ENCODE results near the gene SLX1A. TPM values are rescaled to one million over a fixed set of nuclear protein-coding genes. Genes with fewer than 3 reads are reported as not detected.
A peak's percentile ranks its signal among the peaks of the same experiment; 100 is the strongest.
"Not testable (repeated sequence)": the region's sequence is repeated elsewhere in the genome, so short reads cannot be mapped to it uniquely, and the experiment has no call there.

Gene SLX1A
- total and polyA plus RNA-seq, 9 of the 15 experiments (the other 6 are each of a cell fraction or from before 2014, with no cell fraction given): 2.3 to 86.5 (median 11.6) TPM

DNA sequence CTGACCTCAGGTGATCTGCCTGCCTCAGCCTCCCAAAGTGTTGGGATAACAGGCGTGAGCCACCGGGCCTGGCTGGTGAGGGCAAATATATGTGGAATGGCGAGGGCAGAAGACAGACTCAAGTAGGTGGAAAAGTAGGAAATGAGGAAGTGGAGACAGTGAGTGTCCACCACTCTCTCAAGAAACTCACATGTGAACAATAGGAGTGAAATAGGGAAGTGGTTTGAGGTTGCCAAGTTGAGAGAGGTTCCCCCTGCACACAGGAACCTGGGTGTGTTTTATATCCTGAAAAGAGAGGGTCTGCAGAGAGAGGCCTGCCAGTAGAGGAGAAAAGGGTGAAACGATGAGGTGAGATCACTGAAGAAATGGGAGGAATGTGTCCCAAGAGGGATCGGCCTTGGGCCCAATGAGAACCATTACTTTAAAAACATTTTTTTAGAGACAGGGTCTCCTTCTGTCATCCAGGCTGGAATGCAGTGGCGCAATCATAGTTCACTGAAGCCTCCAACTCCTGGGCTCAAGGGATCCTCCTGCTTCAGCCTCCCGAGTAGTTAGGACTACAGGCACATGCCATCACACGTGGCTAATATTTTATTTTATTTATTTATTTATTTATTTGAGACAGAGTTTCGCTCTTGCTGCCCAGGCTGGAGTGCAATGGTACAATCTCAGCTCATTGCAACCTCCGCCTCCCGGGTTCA is 27.3 kb upstream of the SLX1A start:
- POLR2A ChIA-PET: no interaction called here

DNA sequence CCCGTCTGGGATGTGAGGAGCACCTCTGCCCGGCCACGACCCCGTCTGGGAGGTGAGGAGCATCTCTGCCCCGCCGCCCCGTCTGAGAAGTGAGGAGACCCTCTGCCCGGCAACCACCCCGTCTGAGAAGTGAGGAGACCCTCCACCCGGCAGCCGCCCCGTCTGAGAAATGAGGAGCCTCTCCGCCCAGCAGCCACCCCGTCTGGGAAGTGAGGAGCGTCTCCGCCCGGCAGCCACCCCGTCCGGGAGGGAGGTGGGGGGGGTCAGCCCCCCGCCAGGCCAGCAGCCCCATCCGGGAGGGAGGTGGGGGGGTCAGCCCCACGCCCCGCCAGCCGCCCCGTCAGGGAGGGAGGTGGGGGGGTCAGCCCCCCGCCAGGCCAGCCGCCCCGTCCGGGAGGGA is 24.9 kb upstream of the SLX1A start:
- WGBS (ENCODE audit: insufficient coverage, low coverage, missing lambda C conversion rate): no CpG with 5 or more reads among the region's 29 CpGs
- H3K27ac ChIP-seq (ENCODE audit: extremely low read depth, low read depth, low read length); H4K20me1 ChIP-seq (replicated peaks; ENCODE audit: control insufficient read depth, insufficient read depth, low read length); CTCF ChIA-PET (ENCODE audit: low intra/inter-chr PET ratio); H3K4me3 ChIP-seq; H2AFZ ChIP-seq (ENCODE audit: low read depth, low read length); H3K4me1 ChIP-seq (replicated peaks in 1 of 2; ENCODE audit: control insufficient read depth in 2 of 2, insufficient read depth in 2 of 2, low read length in 2 of 2); FAIRE-seq; H3K79me2 ChIP-seq (ENCODE audit: control insufficient read depth, insufficient read depth, low read length); DNase-seq (ENCODE audit: extremely low read depth in 1 of 4, low spot score in 3 of 4); BruUV-seq (replicated peaks); H3K9me1 ChIP-seq (ENCODE audit: control insufficient read depth, insufficient read depth, low read length); intact Hi-C loops (cut with micrococcal nuclease); in situ Hi-C loops (cut with MboI); H3K9ac ChIP-seq (ENCODE audit: insufficient read depth in 1 of 2, low read depth in 2 of 2, low read length in 2 of 2); POLR2A ChIA-PET; ATAC-seq; H3K36me3 ChIP-seq (ENCODE audit: control insufficient read depth, insufficient read depth, low read length); H3K4me2 ChIP-seq (ENCODE audit: insufficient read depth, low read length); H3K27me3 ChIP-seq (ENCODE audit: control insufficient read depth in 2 of 2, insufficient read depth in 2 of 2, low read length in 2 of 2); H3K9me3 ChIP-seq (replicated peaks; ENCODE audit: control insufficient read depth, insufficient read depth, low read depth, low read length): not testable (repeated sequence)

More for the DNA sequence above, 27.3 kb upstream of the SLX1A start:
- intact Hi-C loops (cut with micrococcal nuclease): no loop called here
- CTCF ChIA-PET (ENCODE audit: low intra/inter-chr PET ratio): no interaction called here
- Histone ChIP-seq H3K27ac (ENCODE audit: extremely low read depth, low read depth, low read length) (no peak overlapping the region), H3K4me1 (replicated peaks in 1 of 2; ENCODE audit: control insufficient read depth in 2 of 2, insufficient read depth in 2 of 2, low read length in 2 of 2) (no peaks in the 10 kb centered on the region; a peak in 2 of 5 replicates), H3K4me3 (no peak overlapping the region), H3K9ac (ENCODE audit: insufficient read depth in 1 of 2, low read depth in 2 of 2, low read length in 2 of 2) (no peak overlapping the region), H3K36me3 (ENCODE audit: control insufficient read depth, insufficient read depth, low read length) (no peaks in the 10 kb centered on the region), H2AFZ (ENCODE audit: low read depth, low read length) (no peak overlapping the region), H3K4me2 (ENCODE audit: insufficient read depth, low read length) (no peak overlapping the region), H3K9me1 (ENCODE audit: control insufficient read depth, insufficient read depth, low read length) (no peaks in the 10 kb centered on the region), H3K27me3 (ENCODE audit: control insufficient read depth in 2 of 2, insufficient read depth in 2 of 2, low read length in 2 of 2) (no peaks in the 10 kb centered on the region), H3K79me2 (ENCODE audit: control insufficient read depth, insufficient read depth, low read length) (no peaks in the 10 kb centered on the region), H3K9me3 (replicated peaks; ENCODE audit: control insufficient read depth, insufficient read depth, low read depth, low read length) (no peaks in the 10 kb centered on the region), H4K20me1 (replicated peaks; ENCODE audit: control insufficient read depth, insufficient read depth, low read length) (no peaks in the 10 kb centered on the region)
- DNase-seq (ENCODE audit: extremely low read depth in 1 of 4, low spot score in 3 of 4) (no peak), ATAC-seq (no peak), FAIRE-seq (no peak)
- no TSS peak for BruUV-seq (replicated peaks)
- TF ChIP-seq SMARCA5 (IDR thresholded peaks at IDR 0.05) (0 out of 2 replicates have a peak, but pooled peaks have one; percentile 48), FIP1L1 (IDR thresholded peaks at IDR 0.05; ENCODE audit: low read depth, low read length, poor library complexity, severe bottlenecking) (no peak), SMARCE1 (IDR thresholded peaks at IDR 0.05) (peak; percentile 44; the same call in 1 of the 2 replicates), SPI1 (IDR thresholded peaks at IDR 0.05; ENCODE audit: borderline replicate concordance, low read depth, low read length) (peak; percentile 99), ZNF766 (CRISPR knock-in tag; conservative IDR thresholded peaks at IDR 0.05) (peak; percentile 57; the same call in 1 of the 2 replicates), CEBPB (tag; IDR thresholded peaks at IDR 0.05) (peak; percentile 26; the same call in 1 of the 2 replicates), SOX6 (IDR thresholded peaks at IDR 0.05) (peak; percentile 65; the same call in 1 of the 2 replicates), ELF1 (tag; IDR thresholded peaks at IDR 0.05) (0 out of 2 replicates have a peak, but pooled peaks have one; percentile 22), YBX1 (IDR thresholded peaks at IDR 0.05) (no peak), ZNF224 (CRISPR knock-in tag; IDR thresholded peaks at IDR 0.05) (no peak), NFXL1 (CRISPR knock-in tag; IDR thresholded peaks at IDR 0.05) (no peak)
- TF ChIP-seq, protein P1, sequence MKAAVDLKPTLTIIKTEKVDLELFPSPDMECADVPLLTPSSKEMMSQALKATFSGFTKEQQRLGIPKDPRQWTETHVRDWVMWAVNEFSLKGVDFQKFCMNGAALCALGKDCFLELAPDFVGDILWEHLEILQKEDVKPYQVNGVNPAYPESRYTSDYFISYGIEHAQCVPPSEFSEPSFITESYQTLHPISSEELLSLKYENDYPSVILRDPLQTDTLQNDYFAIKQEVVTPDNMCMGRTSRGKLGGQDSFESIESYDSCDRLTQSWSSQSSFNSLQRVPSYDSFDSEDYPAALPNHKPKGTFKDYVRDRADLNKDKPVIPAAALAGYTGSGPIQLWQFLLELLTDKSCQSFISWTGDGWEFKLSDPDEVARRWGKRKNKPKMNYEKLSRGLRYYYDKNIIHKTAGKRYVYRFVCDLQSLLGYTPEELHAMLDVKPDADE (conservative IDR thresholded peaks at IDR 0.05; ENCODE audit: control insufficient read depth, low read depth, low read length): no peak
- 46% methylated on average over 9 of the region's 11 CpGs for WGBS (ENCODE audit: insufficient coverage, low coverage, missing lambda C conversion rate)
- in situ Hi-C loops (cut with MboI): no loop called here

All from K562 (cell line).